ENCODE measurements around the gene TPMT. TPM values are rescaled to one million over a fixed set of nuclear protein-coding genes. Genes with fewer than 3 reads are reported as not detected.

The TPMT gene
- total and polyA plus RNA-seq, 2 of the 13 experiments (the other 11 are each of a cell fraction or from before 2014, with no cell fraction given): 11.1 to 22.8 TPM

- intact Hi-C loops (cut with micrococcal nuclease; ENCODE audit: unreplicated experiment) (no loop called here), in situ Hi-C loops (cut with HindIII; ENCODE audit: extremely low pct_ligation_motif_present, low pct_unique_long_range_greater_than_20kb) (no loop called here)
- no peak overlapping the region for H3K9ac ChIP-seq (ENCODE audit: insufficient read depth, low read depth, low read length)
- H3K9me3 ChIP-seq (ENCODE audit: low read length): no peaks in the 10 kb centered on the region
- CTCF ChIA-PET (ENCODE audit: low intra/inter-chr PET ratio, low total read pairs): no interaction called here
- WGBS (ENCODE audit: low lambda C conversion rate): 94% methylated on average over 4 of the region's 4 CpGs
- no TSS peak for BruUV-seq (replicated peaks)
- ATAC-seq (no peak), FAIRE-seq (no peak), DNase-seq (ENCODE audit: low spot score) (no peak)
- peaks cover 0 to 4% of the 10 kb centered on the region in 2 experiments; a peak in 1 of 5 replicates for H3K36me3 ChIP-seq (replicated peaks in 1 of 2; ENCODE audit: control insufficient read depth in 1 of 2, insufficient read depth in 2 of 2, low read length in 2 of 2)
- H2AFZ ChIP-seq (ENCODE audit: low read length): no peak overlapping the region
- H3K27me3 ChIP-seq (ENCODE audit: control insufficient read depth in 1 of 2, insufficient read depth in 2 of 2, low read length in 2 of 2): no peaks in the 10 kb centered on the region
- no peaks in the 10 kb centered on the region for H3K79me2 ChIP-seq (ENCODE audit: insufficient read depth, low read length)
- H4K20me1 ChIP-seq (ENCODE audit: insufficient read depth, low read length): no peaks in the 10 kb centered on the region
- TF ChIP-seq LBX2 (CRISPR knock-in tag; IDR thresholded peaks at IDR 0.05; ENCODE audit: borderline replicate concordance): no peak
- no peak for TF ChIP-seq ZNF563 (CRISPR knock-in tag; IDR thresholded peaks at IDR 0.05)
- TF ChIP-seq ZFAT (CRISPR knock-in tag; conservative IDR thresholded peaks at IDR 0.05): no peak
- TF ChIP-seq MEIS1 (CRISPR knock-in tag; IDR thresholded peaks at IDR 0.05; ENCODE audit: borderline replicate concordance): no peak
- no peak for TF ChIP-seq RERE (CRISPR knock-in tag; IDR thresholded peaks at IDR 0.05; ENCODE audit: low read depth)
- no peak for TF ChIP-seq ZNF512B (CRISPR knock-in tag; IDR thresholded peaks at IDR 0.05; ENCODE audit: borderline replicate concordance)
- TF ChIP-seq ZNF75D (CRISPR knock-in tag; IDR thresholded peaks at IDR 0.05; ENCODE audit: borderline replicate concordance): no peak
- no peak for TF ChIP-seq ZKSCAN1 (IDR thresholded peaks at IDR 0.05; ENCODE audit: low read length)
- no peak for TF ChIP-seq ZBTB7B (CRISPR knock-in tag; IDR thresholded peaks at IDR 0.05)
- no peak for TF ChIP-seq GMEB1 (CRISPR knock-in tag; IDR thresholded peaks at IDR 0.05; ENCODE audit: borderline replicate concordance)
- no peak overlapping the region for H3K4me2 ChIP-seq (ENCODE audit: low read depth, low read length)
- POLR2A ChIA-PET: no interaction called here
- no peaks in the 10 kb centered on the region for H3K4me1 ChIP-seq (ENCODE audit: insufficient read depth, low read length)
- no peak overlapping the region for H3K4me3 ChIP-seq (replicated peaks in 1 of 3; ENCODE audit: insufficient read depth in 1 of 3, low read depth in 2 of 3, low read length in 3 of 3)
- H3K27ac ChIP-seq (ENCODE audit: extremely low read length, insufficient read depth, low read length): no peak overlapping the region
Observed at GRCh38 chr6:18186540-18187250, 31.8 kb upstream of the TPMT start.

All from HepG2 (cell line).